ENCODE results near the gene RBM18. TPM values are rescaled to one million over a fixed set of nuclear protein-coding genes. Genes with fewer than 3 reads are reported as not detected.

The RBM18 gene
- total RNA-seq, 4 donors from 2014 or later = 5.7 to 8.0 (median 7.0) TPM

GRCh38 chr9:122286764-122287163 lies 22.1 kb upstream of the RBM18 start:
- H3K4me3 ChIP-seq = no peak overlapping the region
- H3K27ac ChIP-seq = no peak overlapping the region
- peaks cover 0 to 76% (median 24%) of the 10 kb centered on the region in 3 donors for H3K36me3 ChIP-seq
- H3K9me3 ChIP-seq = no peaks in the 10 kb centered on the region
- TF ChIP-seq CTCF (IDR thresholded peaks at IDR 0.05) (no peak), POLR2A (IDR thresholded peaks at IDR 0.05) (no peak), EP300 (IDR thresholded peaks at IDR 0.05) (no peak)
- no peak for DNase-seq (ENCODE audit: low spot score in 2 of 2)
- H3K27me3 ChIP-seq = no peaks in the 10 kb centered on the region
- WGBS, 2 donors = 73 to 74% methylated on average over 1 of the region's 1 CpG
- H3K4me1 ChIP-seq = no peaks in the 10 kb centered on the region

GRCh38 chr9:122281368-122281767 lies 16.7 kb upstream of the RBM18 start:
- H3K9me3 ChIP-seq = peaks cover 0 to 17% (median 6%) of the 10 kb centered on the region in 4 donors
- no peaks in the 10 kb centered on the region for H3K27me3 ChIP-seq
- H3K27ac ChIP-seq = no peak overlapping the region
- DNase-seq (ENCODE audit: low spot score in 2 of 2) = no peak
- H3K4me3 ChIP-seq = no peak overlapping the region
- no peak for TF ChIP-seq EP300 (IDR thresholded peaks at IDR 0.05)
- no peak for TF ChIP-seq CTCF (IDR thresholded peaks at IDR 0.05)
- TF ChIP-seq POLR2A (IDR thresholded peaks at IDR 0.05) = no peak
- 79 to 82% methylated on average over 5 of the region's 5 CpGs for WGBS, 2 donors
- H3K4me1 ChIP-seq = peaks cover 0 to 4% (median 0%) of the 10 kb centered on the region in 4 donors
- peaks cover 0 to 56% (median 12%) of the 10 kb centered on the region in 3 donors for H3K36me3 ChIP-seq

- Histone ChIP-seq H3K4me3 (no peak overlapping the region), H3K36me3 (peaks cover 0 to 65% (median 0%) of the 10 kb centered on the region in 3 donors), H3K4me1 (peaks cover 0 to 4% (median 0%) of the 10 kb centered on the region in 4 donors), H3K9me3 (peaks cover 0 to 21% (median 7%) of the 10 kb centered on the region in 4 donors), H3K27me3 (no peaks in the 10 kb centered on the region), H3K27ac (no peak overlapping the region)
- TF ChIP-seq POLR2A (IDR thresholded peaks at IDR 0.05) (no peak), EP300 (IDR thresholded peaks at IDR 0.05) (no peak), CTCF (IDR thresholded peaks at IDR 0.05) (no peak)
- WGBS, 2 donors = 96 to 98% methylated on average over 10 of the region's 10 CpGs
- DNase-seq (ENCODE audit: low spot score in 2 of 2) = no peak
Measured at GRCh38 chr9:122277285-122277897, 12.8 kb upstream of the RBM18 start.

GRCh38 chr9:122276096-122276495 lies 11.5 kb upstream of the RBM18 start:
- Histone ChIP-seq H3K9me3 (peaks cover 0 to 21% (median 7%) of the 10 kb centered on the region in 4 donors), H3K4me3 (no peak overlapping the region), H3K36me3 (peaks cover 0 to 65% (median 0%) of the 10 kb centered on the region in 3 donors), H3K27ac (no peak overlapping the region), H3K27me3 (no peaks in the 10 kb centered on the region), H3K4me1 (peaks cover 0 to 4% (median 0%) of the 10 kb centered on the region in 4 donors)
- 93 to 95% methylated on average over 7 of the region's 7 CpGs for WGBS, 2 donors
- TF ChIP-seq CTCF (IDR thresholded peaks at IDR 0.05) = no peak
- TF ChIP-seq EP300 (IDR thresholded peaks at IDR 0.05) = no peak
- no peak for TF ChIP-seq POLR2A (IDR thresholded peaks at IDR 0.05)
- DNase-seq (ENCODE audit: low spot score in 2 of 2) = no peak

- WGBS, 2 donors = 88 to 98% methylated on average over 2 of the region's 2 CpGs
- Histone ChIP-seq H3K36me3 (peaks cover 0 to 61% (median 0%) of the 10 kb centered on the region in 3 donors), H3K27me3 (no peaks in the 10 kb centered on the region), H3K4me3 (no peak overlapping the region), H3K4me1 (no peaks in the 10 kb centered on the region), H3K9me3 (peaks cover 0 to 21% (median 7%) of the 10 kb centered on the region in 4 donors), H3K27ac (no peak overlapping the region)
- no peak for TF ChIP-seq EP300 (IDR thresholded peaks at IDR 0.05)
- no peak for DNase-seq (ENCODE audit: low spot score in 2 of 2)
Measured at GRCh38 chr9:122274055-122274454, 9.4 kb upstream of the RBM18 start.
